Activated CD8-positive, alpha-beta memory T cell treated with anti-CD3 and anti-CD28 coated beads, Interleukin-2, amount 50 U/mL, for 1 hour (primary cell): ENCODE measurements around the gene KCTD14.
"Not testable (repeated sequence)": the region's sequence is repeated elsewhere in the genome, so short reads cannot be mapped to it uniquely, and the experiment has no call there.

Source experiments
- DNase-seq: peaks from one replicate; pipeline ENCODE4 v3.0.0-alpha.2; 2020; ENCODE audit errors: extremely low read depth

The KCTD14 gene

DNA sequence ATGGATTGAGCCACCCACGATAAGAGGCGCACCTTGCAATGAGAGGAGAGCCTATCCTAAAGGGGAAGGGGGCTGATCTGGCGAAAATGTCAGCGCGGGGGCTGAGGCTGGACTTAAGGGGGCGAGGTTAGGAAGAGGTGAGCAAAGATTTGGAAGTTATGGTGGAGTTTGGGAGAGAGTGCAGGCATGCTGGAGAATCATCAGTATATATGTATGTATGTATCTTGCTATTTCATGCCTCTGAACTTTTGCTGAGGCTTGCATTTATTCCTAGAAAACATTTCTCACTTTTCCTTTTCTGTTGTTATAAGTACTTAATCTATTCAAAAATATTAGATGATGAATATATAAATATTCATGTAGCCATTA is 23.4 kb upstream of the KCTD14 start:
- no peak for DNase-seq

DNA sequence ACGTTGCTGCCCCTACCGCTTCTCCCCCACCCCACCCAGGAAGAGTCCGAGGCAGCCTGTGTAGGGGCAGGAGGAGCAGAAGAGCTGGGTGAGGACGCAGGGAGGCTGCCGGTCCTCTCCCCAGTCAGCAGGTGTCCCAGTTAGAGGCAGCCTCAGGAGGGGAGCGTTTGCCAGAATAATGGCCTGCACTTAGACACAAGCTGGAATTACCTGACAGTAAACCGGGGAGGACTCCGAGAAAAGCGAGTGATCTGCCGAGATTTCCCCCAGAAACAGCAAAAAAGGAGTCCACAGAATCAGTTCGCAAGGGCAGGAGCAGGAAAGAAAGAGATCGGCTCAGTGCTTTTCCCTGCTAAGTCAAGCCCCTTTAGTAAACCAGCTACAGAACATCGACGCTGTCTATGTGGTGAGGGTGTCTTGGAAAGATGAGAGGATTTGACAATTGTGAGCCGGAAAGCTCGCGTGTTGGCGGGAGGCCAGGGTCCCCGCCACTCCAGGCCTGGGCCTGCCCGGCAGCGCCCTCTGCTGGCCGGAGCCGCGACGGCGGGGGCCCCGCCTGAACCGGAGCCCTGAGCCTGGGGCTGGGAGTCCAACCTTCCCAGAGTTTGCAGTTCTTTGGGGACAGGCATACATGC is 22.9 kb upstream of the KCTD14 start:
- peak; percentile 16 for DNase-seq

DNA sequence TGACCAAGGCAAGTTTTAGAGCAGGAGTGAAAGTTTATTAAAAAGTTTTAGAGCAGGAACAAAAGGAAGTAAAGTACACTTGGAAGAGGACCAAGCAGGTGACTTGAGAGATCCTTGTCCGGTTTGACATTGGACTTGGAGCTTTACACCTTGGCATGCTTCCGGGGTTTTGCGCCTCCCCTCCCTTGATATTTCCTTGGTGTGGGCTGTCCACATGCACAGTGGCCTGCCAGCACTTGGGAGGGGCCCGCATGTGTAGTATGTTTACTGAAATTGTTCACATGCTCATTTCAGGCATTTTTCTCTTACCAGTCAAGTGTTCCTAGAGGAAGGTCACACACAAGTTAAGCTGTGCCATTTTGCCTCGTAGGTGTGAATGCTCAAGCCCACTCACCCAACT is 21.6 kb upstream of the KCTD14 start:
- no peak for DNase-seq

DNA sequence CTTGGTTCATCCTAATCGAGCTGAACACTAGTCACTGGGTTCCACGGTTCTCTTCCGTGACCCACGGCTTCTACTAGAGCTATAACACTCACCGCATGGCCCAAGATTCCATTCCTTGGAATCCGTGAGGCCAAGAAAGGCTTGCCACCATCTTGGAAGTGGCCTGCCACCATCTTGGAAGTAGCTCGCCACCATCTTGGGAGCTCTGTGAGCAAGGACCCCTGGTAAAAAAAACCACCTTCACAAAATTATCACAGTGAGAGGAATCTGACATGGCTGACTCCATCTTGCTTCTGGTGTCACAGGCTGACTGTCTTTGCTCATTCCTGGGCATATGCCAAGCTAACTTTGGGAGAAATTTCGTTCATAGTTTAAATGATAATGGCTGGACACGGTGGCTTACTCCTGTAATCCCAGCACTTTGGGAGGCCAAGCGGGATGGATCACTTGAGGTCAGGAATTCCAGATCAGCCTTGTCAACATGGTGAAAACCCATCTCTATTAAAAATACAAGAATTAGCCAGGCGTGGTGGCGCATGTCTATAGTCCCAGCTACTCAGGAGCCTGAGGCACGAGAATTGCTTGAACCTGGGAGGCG is 18.9 kb upstream of the KCTD14 start:
- DNase-seq = no peak

DNA sequence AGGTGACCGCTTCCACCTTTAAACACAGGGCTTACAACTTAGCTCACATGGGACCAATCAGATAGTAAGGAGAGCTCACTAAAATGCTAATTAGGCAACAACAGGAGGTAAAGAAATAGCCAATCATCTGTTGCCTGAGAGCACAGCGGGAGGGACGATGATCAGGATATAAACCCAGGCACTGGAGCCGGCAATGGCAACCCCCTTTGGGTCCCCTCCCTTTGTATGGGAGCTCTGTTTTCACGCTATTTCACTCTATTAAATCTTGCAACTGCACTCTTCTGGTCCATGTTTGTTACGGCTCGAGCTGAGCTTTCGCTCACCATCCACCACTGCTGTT is 18.3 kb upstream of the KCTD14 start:
- DNase-seq = not testable (repeated sequence)

DNA sequence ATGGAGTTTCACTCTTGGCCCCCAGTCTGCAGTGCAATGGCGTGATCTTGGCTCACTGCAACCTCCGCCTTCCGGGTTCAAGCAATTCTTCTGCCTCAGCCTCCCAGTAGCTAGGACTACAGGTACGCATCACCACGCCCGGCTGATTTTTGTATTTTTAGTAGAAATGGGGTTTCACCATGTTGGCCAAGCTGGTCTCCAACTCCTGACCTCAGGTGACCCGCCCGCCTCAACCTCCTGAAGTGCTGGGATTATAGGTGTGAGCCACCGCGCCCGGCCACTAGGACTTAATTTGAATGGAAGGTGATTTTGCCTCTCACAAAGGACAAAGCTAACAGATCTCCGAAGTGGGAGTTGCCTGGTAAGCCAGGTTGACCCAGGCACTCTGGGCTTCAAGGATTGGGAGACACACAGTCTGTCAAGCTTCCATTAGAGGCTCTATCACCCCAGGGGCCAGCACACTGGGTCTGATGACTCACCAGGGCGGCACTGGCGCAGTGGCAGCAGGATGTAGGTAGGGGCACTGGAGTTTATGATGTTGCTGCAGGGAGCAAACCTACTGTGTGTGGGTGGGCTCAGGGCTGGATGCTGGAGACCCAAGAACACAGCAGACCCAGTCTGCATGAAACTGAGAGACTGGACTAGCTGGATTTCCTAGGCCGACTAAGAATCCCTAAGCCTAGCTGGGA is 17.8 kb upstream of the KCTD14 start:
- DNase-seq = no peak

DNA sequence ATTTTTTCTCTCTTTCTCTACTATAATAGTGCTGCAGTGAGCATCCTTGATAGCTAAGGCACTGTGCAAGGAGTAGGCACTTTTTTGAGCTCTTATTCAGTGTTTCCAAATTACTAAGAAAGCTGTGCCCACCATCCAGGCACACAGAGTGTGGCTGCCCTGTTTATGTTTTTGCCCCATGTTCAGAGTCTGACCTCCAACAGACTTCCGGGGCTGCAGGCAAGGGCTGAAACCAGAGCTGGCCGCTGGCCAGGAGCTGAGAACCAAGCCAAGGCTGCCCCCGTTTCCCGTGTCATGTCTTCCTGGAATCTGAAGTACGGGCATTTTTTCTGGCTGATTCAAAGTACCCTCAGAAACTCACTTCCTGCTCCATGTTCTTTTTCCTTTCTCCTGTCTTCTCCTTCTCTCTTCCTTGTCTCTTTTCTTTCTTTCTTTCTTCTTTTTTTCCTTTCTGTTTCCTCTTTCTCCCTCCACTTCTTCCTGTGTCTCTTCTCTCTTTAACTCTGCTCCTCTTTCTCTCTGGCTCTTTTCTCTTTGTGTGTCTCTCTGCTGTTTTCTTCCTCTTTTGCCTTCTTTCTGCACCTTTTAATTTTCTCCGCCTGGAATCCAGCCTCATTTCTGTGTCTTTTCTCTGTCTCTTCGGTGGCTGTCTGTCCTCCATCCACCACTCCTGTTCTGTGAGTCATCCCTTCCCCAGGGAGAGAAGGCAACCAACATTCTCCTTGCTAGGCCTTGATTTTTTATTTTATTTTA is 17.0 kb upstream of the KCTD14 start:
- DNase-seq = no peak

DNA sequence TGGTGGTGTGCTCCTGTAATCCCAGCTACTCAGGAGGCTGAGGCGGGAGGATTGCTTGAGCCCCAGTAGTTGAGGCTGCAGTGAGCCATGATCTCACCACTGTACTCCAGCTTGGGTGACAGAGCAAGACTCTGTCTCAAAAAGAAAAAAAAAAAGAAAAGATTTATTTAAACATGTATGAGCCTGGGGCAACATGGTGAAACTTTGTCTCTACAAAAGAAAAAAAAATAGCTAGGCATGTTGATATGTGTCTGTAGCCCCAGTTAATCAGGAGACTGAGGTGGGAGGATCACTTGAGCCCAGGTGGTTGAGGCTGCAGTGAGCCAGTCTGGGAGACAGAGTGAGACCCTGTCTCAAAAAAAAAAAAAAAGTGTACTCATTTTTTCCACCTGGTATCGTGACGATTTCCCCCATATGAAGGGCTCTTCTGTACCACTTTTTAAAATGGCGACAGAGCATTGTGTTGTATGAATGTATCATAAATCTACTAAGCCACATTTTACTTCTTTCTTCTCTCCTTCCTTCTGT is 16.4 kb upstream of the KCTD14 start:
- DNase-seq = no peak

DNA sequence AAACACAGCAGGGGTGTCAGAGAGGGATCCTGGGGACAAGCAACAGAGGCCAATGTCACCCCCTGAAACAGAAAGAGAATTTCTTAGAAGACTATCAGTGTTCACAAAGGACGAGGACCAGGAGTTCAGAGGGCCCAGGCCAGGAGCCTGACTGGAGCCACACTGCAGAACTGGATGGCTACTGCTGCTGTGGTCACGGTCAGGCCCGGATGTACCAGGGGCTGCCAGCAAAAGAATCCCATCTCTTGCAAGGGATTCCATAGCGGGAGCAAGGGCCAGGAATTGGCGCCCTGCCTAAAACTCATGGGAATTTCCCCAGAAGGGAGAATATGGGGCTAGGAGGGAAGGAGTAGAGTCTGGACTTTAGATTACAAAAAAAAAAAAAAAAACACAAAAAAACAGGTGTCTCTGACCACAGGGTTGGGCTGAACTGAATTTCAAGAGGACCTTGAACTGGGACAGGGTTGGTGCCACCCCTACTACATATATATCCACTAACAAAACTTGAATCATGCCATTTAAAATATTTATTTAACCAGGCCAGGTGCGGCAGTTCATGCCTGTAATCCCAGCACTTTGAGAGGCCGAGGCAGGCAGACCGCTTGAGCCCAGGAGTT is 15.7 kb upstream of the KCTD14 start:
- no peak for DNase-seq

DNA sequence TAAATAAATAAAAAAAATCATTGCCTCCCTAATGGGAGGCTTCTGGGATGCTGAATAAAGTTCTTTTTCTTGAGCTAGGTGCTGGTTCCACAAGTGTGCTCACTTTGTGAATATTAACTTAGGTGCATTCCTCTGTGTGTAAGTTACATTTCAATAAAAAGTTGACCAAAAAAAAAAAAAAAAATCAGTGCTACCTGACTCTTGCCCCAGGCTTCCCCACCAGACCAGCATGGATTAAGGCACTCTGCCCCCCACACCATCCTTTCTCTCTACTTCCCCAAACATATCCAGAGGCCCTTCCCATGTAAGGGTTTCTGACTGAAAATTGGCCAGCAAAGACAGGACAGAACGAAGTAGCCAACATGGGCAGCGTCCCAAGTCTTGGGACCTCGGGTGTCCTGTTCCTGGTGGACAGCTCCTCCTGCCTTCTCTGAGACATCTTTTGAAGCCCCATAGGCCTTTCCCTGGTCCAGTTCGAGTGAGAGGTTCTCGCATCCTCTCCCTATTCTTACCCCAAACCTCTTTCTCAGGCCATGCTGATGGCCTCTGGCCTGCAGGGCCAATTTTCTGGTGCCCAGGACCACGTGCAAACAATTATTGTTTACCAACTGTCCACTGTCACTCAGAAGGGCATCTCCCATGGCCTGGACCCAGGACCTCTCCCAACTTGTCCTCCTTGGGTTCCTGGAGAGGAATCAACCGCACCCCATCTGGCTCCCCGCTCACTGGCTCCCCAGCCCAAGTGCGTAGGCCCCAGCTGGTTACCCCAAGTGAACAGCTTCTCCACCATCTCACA is 14.9 kb upstream of the KCTD14 start:
- no peak for DNase-seq

DNA sequence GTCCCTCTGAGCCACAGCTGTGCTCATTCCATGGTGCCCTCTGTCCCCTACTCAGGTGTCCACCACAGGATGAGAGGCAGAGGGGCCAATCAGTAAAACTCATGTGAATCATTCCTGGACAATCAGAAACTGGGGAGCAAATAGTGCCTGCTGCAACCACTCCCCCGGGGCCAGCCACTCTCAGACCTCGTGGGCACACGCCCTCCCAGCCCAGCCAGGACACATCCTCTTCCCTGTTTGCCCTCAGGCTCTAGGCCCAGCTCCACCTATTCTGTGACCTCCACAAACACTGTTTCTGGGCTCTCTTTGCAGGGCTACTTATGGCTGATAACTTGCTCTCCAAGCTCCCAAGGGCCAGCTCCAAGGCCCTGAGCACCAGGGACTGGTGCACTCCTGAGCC is 14.0 kb upstream of the KCTD14 start:
- no peak for DNase-seq

DNA sequence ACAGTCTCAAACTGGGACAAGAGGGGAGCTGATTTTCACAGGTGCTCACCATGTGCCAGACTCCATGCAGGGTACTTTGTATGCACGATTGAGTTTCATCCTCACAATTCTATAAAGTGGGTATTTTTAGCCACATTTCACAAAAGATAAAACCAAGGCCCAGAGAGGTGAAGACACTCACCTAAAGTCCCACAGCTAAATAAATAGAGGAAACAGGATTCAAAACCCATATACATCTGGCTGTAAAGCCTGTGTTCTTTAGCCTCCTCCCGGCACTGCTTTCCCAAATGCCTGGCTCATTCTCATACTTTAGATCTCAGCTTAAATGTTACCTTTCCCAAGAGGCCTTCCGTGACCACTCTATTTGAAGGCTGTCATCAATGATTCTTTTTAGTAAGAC is 13.2 kb upstream of the KCTD14 start:
- DNase-seq = no peak

DNA sequence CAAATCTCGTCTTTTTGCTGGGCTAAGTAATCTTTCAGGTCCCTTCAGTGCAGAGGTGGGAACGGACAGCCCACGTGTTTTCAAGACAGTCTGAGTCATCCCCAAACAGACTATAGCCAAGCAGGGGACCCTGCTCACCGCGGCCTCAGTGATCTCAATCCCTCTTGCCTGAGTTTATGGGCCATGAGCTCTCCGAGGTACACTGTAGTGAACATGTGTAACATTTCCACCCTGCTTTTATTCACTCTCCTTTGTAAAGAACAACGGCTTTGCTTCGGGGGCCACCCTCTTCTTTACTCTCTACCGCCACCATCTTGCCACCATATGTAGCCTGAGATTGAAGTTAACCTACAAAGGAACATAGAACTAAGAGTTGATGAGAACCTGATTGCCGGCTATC is 11.5 kb upstream of the KCTD14 start:
- DNase-seq = no peak

DNA sequence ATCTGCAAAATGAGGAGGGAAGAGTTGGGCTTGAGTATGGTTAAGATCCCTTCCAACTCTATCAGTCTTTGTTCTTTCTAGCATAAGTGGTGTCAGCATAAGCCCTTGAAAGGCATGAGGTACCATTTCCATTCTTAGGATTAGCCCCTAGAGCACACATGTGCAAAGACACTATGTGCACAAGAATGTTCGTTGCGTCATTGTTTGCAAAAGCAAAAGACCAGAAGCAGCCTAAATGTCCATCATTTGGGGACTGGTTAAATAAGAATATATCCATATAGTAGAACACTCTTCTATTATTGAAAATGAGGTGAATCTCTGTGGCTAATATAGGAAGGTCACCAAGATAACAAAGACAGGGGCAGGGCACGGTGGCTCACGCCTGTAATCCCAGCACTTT is 10.0 kb upstream of the KCTD14 start:
- DNase-seq = no peak

DNA sequence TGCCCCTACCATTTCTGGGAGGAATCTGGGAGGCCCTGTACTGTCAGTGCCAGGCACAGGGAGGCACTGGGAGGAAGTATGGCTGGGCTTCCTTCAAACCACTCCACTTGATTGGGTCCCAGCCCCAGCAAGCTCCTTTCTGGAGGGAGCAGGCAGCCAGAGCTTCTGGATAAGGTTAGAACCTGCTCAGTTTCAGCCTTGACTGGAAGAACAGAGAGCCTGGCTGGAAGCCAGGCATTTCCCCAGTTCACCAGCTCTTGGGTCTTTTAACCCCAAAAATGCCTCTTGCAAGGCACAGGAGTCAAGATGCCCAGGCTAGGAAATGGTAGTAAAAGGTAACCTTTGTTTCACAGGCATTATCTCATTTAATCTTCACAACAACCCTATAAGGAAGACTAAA is 9.0 kb upstream of the KCTD14 start:
- no peak for DNase-seq

DNA sequence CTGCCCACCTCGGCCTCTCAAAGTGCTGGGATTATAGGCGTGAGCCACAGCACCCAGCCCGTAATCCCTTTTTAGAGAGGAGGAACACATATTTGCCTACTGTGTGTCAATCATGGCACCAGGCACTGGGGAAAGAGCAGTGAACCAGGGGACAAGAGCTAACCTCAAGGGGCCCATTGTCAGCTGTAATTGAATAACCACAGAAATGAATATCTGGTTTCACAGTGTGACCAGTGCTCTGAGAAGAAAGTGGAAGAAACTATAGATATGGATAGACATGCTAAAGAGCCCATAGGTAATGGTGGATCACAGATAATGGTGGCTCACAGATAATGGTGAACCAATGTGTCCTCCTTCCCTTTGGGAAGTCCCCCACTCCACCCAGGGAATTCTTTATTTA is 8.6 kb upstream of the KCTD14 start:
- DNase-seq = no peak

DNA sequence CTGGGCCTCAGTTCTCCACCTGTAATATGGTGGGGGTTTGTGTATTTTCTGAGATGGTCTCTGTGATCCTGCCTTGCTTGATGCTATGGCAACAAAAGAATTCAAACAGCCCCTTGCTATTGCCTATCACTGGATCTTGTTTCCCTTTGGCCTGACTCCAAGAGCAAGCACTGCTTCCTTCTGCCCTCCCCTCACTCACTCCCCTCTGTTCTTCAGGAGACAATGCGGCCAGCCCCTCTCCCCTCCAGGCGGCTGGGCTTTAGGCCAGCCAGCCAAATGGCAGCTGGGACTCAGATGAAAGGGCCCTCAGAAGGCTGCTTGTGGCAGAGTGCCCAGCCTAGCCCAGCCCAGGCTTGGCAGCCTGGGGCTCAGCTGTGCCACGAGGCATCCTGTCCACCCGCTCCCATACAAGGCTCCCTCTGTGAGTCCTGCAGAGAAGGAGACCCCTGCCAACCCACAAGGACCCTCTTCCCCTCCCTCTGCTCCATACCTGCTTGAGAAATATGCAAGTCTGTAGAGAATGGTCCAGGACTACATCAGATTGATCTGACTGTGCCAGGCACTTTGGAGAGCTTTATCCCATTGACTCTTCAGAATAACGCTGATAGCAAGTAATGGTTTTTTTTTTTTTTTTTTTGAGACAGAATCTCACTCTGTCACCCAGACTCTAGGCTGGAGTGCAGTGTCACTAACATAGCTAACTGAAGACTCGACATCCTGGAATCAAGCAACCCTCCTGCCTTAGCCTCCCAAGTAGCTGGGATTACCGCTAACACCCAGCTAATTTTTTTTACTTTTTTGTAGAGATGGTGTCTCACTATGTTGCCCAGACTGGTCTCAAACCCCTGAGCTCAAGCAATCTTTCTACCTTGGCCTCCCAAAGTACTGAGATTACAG is 7.6 kb upstream of the KCTD14 start:
- no peak for DNase-seq

DNA sequence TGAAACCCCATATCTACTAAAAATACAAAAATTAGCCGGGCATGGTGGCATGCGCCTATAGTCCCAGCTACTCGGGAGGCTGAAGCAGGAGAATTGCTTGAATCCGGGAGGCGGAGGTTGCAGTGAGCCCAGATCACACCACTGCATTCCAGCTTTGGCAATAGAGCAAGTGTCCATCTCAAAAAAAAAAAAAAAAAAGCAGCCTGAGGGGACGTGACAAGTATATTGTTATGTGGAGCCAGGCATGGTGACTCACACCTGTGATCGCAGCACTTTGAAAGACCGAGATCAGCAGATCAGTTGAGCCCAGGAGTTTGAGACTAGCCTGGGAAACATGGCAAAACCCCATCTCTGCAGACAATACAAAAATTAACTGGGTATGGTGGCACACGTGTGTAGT is 5.3 kb upstream of the KCTD14 start:
- DNase-seq = not testable (repeated sequence)

DNA sequence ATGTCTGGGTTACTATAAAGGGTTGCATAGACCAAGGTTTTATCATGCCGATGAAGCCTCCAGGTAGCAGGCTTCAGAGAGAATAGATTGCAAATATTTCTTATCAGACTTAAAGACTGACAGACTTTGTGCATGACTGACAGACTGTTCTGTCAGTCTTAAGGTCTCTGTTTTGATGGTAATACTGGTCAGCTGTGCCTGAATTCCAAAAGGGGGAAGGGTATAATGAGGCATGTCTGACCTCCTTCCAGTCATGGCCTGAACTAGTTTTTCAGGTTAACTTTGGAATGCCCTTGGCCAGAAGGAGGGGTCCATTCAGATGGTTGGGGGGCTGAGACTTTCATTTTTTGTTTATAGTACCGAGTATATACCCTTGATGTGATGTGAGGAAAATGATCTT is 4.7 kb upstream of the KCTD14 start:
- DNase-seq = no peak

DNA sequence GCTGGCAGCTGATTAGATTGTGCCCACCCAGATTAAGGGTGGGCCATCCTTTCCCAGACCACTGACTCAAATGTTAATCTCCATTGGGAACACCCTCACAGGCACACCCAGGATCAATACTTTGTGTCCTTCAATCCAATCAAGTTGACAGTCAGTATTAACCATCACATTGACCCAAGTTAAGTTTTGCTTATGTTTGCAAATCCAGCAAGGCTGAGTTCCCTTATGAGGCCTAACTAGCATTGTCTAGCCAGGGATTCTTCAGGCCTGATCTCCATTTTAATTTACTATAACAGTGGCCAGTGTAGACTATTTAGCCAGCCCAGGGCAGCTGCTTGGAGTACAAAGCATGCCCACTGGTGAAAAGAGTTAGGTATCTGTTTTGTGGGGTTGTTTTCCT is 2.3 kb upstream of the KCTD14 start:
- no peak for DNase-seq
